Thyroid gland (tissue), 4 donors: ENCODE results near the gene ARL3.

Experiments used
- POLR2A ChIP-seq, 2 donors: fragments of 450-650 bp; IDR thresholded peaks; one replicate each; pipeline ENCODE4 v1.6.1; 2017; ENCODE audit warnings: antibody characterized with exemption in 2 of 2, mild to moderate bottlenecking in 2 of 2, moderate library complexity in 1 of 2
- TF ChIP-seq, protein P1 (sequence below), 6 experiments: fragments of 200-600 bp in 3 of 6; fragments of 450-650 bp in 3 of 6; sonication (generic) in 3 of 6; IDR thresholded peaks; one replicate each; pipeline ENCODE4 v1.5.1; 2016 to 2019; ENCODE audit warnings: antibody characterized with exemption in 6 of 6, mild to moderate bottlenecking in 2 of 6, inconsistent platforms in 1 of 6, moderate library complexity in 1 of 6

DNA sequence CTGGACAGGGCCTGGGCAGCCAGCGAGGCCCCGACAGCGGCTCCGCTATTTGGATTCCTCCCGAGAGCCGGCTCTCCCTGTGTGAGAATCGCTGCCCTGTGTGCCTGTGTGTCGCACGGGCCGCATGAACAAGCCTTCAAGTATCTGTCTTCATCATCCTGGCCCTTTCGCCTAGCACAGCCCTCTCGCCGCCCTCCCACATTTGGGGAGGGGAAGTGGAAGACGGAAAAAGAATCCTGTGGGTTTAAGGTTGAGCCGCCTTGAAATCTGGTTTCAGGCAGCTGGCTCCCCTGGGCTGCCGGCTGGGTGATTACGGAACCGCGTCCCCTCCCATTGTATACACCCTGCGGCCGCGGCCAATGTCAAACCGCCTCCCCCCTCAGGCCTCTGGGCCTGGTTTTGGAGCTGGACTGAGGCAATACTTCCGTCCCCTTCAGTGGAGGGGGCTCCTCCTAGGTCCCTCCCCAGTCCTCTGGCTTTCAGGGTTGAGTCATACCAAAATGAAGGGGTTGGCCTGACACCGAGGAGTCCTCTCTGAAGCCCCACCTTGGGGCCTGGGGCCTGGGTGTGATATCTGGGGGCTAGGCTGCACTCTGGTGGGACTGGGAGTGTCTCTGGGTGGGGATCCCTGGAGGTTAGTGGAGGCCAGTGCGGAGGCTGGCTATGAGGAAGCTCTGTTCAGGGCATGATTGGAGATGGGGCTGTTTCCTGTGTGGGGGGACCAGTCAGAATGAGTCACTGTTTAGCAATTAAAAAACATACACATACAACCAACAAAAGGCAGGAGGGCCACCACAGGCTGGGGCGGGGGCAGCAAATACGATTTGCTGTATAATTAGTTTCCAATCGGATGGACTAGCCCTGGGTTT, 68.2 kb downstream of the ARL3 start:
- TF ChIP-seq, protein P1, sequence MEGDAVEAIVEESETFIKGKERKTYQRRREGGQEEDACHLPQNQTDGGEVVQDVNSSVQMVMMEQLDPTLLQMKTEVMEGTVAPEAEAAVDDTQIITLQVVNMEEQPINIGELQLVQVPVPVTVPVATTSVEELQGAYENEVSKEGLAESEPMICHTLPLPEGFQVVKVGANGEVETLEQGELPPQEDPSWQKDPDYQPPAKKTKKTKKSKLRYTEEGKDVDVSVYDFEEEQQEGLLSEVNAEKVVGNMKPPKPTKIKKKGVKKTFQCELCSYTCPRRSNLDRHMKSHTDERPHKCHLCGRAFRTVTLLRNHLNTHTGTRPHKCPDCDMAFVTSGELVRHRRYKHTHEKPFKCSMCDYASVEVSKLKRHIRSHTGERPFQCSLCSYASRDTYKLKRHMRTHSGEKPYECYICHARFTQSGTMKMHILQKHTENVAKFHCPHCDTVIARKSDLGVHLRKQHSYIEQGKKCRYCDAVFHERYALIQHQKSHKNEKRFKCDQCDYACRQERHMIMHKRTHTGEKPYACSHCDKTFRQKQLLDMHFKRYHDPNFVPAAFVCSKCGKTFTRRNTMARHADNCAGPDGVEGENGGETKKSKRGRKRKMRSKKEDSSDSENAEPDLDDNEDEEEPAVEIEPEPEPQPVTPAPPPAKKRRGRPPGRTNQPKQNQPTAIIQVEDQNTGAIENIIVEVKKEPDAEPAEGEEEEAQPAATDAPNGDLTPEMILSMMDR (IDR thresholded peaks at IDR 0.05): no peak
- peak in 1 of 2 donors; percentile 89 for TF ChIP-seq POLR2A (IDR thresholded peaks at IDR 0.05)
